COLO668 (cell line): ENCODE results near the gene MRPS5.
A peak's percentile ranks its signal among the peaks of the same experiment; 100 is the strongest.
"Not testable (repeated sequence)": the region's sequence is repeated elsewhere in the genome, so short reads cannot be mapped to it uniquely, and the experiment has no call there.

Experiments
- DNase-seq: peaks from one replicate; lab custom pipeline; 2025; ENCODE audit not compliant: unreplicated experiment; lab: John Stamatoyannopoulos, UW

Gene MRPS5

DNA sequence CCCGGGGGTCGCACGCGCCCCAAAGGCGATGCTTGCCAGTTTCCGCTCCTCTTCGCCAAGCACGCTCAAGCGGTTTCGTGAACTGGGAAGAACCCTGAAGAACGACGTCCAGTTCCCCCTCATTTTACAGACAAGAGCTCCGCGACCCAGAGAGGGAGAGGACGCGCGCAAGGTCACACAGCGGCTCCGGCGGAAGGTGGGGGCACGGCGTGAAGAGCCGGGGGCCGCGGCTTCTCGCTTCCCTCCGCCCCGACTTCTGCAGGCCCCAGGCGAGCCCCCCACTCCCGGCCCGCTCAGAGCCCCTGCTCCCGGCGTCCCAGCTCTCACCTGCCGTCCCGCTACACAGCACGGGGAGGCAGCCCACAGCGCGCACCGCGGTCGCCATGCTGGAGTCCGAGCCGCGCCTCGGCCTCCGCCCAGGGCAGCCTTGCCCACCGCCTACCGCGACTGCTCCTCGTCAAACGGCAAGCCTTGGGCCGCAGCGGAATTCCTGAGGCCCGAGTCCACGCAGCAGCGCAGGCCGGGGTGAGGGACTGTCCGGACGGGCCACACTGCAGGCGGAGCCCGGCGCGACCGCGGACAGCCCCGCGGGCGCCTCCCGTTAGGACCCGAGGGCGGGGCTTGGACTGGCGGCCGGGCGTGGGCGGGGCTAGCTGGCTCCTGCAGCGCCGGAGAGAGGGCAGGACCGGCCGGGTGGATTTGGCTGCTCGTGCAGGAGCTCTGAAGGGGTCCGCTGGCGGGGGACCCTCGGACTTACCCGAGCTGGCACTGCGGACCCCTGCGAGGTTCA, at the start of gene MRPS5:
MRPS5 (minus strand) TSS at position 402 of the 790 bp plus-strand sequence; CDS start at position 385, 17 bp downstream.
- DNase-seq, result peak; percentile 86

DNA sequence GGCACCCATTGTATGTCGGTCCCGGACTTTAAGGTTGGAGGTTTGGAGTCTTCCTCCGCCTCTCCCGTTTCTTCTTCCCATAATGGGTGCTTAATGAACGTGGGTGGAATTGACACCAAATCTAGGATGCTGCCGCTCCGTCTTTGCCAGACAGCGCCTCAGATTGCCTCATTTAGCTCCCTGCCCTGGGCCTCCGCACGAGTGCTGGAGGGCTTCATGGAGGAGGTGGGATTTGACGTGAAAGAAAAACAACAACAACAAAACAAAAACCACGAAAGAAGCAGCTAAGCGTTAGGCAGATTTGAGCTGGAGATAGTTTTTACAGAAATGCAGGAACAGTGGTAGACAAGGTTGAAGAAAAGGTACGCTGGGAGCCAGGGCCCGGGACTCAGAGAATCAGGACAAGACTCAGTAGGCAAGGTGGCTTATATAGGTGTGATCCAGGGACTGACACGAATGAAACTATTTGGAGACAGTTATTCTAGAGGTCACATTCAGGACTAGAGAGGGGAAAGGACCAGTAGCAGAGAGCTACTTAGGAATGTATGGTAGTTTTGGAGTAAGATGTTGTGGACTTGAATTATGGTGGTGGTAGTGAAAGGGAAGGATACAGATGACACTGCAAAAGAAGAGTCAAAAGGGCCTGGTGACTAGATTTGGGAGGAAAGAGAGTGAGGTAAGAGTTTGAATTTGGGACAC, 44.6 kb upstream of the MRPS5 start:
- no peak for DNase-seq

DNA sequence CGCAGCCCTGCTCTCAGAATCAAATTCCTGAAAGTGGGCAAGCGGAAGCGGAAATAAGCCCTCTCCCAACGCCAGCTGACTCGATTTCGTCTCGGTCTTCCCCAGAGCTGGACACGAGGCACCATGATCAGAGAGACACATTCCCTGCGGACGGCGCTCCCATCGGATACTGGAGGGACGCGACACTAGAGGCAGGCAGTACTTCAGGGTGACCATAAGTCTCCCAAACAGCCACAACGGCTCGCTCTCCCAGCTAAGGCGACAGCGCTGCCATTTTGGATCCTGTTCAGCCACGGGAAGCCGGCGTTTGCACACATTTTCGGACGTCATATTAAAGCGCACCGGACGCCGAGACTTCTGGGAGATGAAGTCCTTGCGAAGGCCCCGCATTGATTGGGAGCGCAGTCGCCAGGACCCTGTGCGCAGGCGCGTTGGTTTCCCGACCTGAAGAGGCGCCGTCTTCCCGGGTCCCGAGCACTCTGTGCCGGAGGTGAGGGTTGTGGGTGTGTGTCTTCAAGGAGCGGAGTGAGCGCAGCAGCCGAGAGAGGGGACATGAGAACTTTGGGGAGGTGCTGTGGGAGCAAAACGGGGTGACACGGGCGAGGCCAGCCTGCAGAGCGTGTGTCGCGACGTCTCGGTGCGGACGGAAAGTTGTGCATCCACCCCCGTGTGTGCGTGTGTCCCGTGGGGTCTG, 43.9 kb upstream of the MRPS5 start, which contains the start of gene ZNF2:
ZNF2 (plus strand) TSS at position 439 of the 694 bp plus-strand sequence. CDS start 10,418 bp downstream, outside the sequence.
- DNase-seq, result peak; percentile 96

DNA sequence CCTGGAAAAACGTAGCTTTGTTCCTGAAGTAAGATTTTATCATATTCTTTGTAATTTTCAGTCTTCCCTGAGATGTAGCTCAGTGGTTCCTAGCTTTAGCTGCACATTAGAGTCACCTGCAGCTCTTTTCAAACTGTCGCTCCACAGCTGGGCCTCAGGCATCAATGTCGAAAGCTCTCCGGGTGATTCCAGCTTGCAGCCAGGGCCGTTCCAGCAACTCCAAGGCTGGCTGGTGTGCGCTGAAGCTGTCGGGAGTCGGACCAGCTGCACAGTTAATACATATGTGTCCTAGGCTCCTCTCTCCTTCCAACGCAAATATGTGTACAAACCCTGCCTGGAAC, 43.4 kb upstream of the MRPS5 start:
- no peak for DNase-seq

DNA sequence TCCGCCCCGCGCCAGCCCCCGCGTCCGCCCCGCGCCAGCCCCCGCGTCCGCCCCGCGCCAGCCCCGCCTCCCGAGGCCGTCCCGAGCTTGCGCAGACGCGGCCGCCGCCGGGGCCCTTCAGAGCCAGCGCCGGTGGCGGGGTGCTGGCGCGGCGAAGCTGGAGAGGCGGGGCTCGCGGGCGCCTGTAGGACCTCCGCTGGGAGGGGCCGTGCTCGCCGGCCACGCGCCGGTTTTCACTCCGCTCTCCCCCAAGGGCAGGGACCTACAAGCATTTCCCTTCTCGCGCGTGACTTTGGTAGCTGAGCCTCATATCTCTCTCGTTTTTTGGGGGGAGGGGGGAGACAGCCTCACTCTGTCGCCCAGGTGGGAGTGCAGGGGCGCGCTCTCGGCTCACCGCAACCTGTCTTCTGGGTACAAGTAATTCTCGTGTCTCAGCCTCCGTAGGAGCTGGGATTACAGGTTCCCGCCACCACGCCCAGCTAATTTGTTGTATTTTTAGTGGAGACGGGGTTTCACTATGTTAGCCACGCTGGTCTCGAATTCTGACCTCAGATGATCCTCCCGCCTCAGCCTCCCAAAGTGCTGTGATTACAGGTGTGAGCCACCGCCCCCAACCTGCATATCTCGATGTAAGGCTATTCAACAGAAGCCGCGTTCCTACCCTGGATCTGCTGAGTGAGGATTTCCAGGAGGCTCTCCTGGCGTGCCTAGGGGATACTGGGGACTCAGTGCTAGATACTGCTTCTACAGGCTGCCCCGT, 38.3 kb upstream of the MRPS5 start, which contains the start of gene ZNF514:
ZNF514 (minus strand) TSS at position 159 of the 760 bp plus-strand sequence. CDS start 6,595 bp downstream, outside the sequence.
- peak; percentile 84 for DNase-seq

DNA sequence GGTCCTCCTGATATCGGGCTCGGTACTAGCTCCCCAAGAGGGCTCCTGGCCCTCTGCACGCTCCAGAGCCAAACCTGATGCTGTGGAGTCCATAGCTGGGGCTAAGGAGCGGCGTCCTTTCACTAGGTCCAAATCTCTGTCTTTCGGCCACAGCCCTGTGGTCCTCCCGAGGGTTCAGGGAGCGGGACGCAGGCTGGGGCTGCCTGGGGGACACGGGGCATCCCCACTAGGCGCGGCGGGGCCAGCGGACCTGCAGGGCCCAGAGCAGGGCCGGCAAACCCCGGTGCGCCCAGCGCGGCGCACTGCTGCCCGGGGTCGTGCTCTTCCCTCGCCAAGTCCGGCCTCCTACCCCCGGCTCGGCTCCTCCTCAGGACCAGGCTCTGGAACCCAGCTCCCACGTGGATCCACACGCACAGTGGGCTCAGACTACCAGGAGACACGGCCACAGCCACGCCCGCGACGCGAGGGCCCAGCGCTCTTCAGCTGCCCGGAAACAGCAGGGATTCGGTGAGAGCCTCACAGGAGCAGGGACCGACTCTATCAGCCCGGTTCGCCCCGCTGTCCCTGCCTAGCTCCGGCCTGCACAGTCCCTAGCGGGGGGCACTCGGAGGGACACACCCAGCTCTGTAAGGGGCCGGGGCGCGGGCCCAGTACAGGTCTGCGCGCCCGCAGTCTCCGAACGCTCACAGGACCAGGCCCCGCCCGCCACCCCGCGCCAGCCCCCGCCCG, 37.4 kb upstream of the MRPS5 start:
- peak; percentile 48 for DNase-seq

DNA sequence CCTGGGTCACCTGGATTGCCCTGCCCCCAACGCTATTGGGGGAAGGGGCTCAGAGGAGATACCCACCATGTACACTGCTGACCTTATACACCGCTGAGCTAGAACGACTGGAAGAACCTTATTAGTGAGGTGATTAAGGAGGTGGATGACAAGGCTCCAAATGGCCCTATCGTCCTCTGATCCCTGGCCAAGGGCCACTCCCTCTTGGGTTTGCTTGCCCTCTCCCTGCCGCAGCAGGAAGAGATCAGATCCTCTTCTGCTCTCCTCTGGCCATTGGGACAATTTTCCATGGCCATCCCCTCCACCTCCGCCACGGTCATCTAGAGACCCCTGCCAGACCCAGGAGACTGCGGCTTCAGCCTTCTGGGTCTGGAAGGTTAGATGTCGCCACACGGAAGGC, 36.8 kb upstream of the MRPS5 start:
- no peak for DNase-seq

DNA sequence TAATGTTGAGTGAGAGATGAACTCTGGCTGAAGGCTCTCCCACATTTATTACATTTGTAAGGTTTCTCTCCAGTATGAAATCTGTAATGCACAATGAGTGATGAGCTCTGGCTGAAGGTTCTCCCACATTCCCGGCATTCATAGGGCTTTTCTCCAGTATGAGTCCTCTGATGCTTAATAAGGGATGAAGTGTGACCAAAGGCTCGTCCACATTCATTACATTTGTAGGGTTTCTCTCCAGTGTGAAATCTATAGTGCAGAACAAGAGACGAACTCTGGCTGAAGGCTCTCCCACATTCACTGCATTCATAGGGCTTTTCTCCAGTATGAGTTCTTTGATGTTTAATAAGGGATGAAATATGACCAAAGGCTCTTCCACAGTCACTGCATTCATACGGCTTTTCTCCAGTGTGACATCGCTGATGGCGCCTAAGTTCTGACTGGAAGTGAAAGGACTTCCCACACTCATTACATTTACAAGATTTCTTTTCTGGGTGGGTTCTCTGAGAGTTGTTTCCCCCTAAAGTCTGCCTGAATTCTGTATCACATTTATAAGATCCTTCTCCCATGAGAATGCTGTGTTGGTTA, 27.9 kb upstream of the MRPS5 start:
- no peak for DNase-seq

DNA sequence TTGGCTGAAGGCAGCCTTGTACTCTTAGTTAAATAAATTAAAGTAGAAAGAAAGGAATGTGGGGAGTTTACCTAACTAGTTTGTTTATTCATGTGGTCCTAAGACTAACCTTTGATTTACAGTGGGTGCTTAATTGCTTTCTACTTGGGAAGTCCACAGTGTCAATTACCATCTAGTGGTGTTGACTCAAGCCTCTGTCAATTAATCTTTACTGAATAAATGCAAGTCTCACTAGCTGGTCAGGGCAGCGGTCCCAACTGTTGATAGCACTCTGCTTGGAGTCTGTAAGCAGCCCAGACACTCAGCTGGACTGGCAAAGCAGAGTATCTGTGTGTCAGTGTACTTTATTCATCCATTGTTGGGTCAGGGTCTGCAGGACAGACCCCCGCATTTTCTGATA, 22.2 kb upstream of the MRPS5 start:
- DNase-seq, result no peak

DNA sequence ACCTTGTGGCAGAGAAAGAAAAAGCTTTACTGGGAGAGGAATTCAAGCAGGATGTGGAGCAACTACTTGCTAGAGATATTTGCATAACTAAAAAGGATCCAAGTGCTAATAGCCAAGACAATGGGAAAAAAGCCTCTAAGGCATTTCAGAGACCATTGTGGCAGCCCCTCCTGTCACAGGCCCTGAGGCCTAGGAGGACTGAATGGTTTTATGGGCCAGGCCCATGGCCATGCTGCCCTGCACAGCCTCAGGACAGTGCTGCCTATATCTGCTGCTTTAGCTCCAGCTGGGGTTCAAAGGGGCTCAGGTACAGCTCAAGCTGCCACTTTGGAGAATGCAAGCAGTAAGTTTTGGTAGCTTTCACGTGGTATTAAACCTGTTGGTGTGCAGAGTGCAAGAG, 17.1 kb upstream of the MRPS5 start:
- DNase-seq, result no peak

DNA sequence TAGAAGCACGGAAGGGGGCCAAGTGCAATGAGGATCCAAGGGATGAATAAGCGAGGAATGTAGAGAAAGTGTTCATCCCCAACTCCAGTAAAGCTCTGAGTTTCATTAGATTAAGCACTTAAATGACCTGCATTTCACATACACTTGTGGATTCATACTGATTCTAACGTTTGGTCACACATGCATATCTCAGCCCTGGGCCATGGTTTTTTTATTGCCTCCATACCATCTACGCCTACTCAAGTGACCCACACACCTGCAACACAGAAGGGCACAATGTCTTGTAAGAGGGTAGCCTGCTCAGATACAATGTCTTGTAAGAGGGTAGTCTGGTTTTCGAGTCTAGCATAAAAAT, 566 bp upstream of the MRPS5 start:
- no peak for DNase-seq

DNA sequence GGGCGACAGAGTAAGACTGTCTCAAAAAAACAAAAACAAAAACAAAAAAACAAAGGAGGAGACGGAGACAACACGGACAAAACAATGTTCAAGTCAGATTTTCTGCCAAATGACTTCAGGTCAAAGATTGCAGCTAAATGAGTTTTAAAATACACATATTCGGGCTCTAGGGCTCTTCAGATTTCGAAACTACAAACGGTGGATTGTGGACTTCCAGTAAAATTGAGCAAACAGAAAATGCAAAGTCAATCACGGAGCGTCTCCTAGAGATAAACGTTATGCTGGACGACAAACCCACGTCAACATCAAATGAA, 558 bp downstream of the MRPS5 start:
- DNase-seq, result no peak

DNA sequence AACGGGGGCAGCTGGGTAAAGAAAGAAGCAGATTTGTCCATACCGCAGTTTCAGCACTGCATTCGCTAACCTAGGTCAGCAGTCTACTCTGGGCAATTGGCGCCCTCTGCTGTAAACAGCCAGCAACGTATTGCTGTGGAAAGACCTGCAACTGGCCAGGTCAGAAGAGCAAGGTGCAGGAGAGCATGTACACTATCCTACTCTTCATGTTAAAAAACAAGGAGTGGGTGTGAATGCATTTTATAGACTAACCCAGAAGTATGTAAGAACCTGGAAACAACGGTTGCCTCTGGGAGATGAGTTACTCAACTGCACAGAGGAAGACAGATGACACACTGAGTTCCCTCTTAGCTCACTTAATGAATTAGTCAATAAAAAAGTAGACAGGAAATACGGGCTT, 6.2 kb downstream of the MRPS5 start:
- peak; percentile 53 for DNase-seq

DNA sequence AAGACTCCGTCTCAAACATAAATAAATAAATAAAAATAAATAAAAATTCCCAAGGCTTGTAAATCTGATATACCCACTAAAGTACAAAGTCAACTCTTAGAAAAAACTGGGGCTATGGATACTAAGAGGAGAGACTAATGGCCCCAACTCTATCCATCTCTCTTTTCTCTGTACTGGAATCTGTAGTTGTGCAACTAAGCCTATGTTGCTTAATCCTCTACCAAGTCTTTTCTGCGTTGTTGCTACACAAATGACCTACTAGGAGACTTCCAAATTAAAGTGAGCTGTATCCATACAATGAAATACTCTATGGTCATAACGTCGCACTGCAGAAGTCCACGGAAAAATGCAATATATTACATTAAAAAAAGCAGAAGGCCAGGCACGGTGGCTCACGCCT, 8.1 kb downstream of the MRPS5 start:
- DNase-seq, result no peak

DNA sequence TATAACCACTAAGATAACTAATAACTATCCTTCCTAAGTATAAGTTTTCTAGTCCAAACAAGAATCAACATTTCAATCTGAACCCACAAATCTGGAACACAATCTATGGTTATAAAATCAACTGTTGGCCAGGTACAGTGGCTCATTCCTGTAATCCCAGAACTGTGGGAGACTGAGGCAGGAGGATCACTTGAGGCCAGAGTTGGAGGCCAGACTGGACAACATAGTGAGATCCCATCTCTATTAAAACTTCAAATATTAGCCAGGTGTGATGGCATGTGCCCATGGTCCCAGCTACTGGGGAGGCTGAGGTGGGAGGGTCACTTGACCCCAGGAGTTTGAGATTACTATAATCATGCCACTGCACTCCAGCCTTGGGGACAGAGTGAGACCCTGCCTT, 11.2 kb downstream of the MRPS5 start:
- no peak for DNase-seq

DNA sequence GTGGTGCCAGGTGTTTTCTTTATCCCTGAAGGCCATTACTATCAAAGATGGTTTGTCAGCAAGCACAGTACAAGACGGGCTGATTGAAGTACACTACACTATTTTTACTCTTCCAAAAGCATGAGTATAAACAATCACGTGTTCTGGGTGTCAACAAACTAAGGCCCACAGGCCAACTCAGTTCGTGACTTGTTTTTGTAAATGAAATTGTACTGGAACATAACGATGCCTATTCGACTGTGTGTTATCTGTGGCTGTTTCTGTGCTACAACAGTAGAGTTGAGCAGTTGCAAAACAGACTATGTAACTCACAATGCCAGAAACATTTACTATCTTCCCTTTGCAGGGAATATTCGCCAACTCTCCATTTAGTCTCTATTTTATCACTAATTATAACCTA, 12.3 kb downstream of the MRPS5 start:
- no peak for DNase-seq

DNA sequence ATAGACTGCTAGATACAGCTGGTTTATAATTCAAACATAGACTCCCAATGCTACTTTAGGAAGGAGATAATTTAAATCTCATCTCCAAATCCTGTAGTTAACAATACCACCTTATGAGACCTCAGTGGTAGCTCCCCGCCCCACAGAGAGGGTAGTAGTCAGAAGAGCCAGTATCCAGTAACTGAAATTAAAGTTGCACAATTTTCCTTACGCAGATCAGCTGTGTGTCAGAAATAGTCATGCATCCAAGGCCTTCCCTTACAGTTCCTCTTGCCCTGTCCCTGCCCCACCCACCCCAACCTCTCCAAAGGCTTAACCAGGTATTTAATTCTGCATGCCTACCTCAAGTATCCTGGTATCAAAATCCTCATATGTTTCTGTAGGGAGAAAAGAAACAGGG, 15.5 kb downstream of the MRPS5 start:
- DNase-seq, result no peak

DNA sequence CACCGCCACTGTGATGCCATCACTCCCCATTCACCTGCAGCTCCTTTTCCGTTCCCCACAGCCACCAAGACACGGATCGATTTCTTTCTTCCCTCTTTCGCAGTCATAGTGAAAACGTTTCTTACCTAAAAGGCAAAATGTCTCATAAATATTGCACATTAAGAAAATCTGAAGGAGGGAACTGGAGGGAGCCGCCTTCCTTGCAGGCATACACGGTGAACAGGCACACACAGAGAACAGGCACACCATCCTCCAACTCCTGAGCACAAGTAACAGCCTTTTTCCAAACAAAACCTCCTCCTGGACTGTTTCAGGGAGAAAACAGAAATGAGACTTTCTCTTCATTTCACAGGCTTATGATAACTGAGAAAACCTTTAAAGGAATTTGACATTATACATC, 17.0 kb downstream of the MRPS5 start:
- no peak for DNase-seq

DNA sequence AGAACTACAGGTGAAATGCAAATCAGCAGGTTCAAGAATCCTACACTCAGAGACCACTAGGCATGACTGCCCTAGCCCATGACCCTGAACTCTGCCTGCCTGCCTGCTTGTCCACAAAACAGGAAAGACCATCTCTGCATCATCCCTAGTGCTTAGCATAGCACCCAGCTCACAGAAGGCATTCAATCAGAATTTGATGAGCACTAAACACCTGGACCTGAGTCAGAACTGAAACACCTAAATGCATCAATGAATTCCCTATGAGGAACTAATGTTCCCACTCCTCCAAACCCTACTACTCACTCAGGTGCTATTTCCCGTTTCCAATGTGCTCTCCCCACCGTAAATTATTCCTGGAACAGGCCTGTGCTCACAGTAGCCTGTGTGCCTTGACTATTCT, 21.7 kb downstream of the MRPS5 start:
- DNase-seq, result no peak

DNA sequence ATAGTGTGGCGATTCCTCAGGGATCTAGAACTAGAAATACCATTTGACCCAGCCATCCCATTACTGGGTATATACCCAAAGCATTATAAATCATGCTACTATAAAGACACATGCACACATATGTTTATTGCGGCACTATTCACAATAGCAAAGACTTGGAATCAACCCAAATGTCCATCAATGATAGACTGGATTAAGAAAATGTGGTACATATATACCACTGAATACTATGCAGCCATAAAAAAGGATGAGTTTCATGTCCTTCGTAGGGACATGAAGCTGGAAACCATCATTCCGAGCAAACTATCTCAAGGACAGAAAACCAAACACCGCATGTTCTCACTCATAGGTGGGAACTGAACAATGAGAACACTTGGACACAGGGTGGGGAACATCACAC, 23.3 kb downstream of the MRPS5 start:
- not testable (repeated sequence) for DNase-seq
